Activated CD8-positive, alpha-beta memory T cell treated with anti-CD3 and anti-CD28 coated beads, Interleukin-2, amount 50 U/mL, for 1 hour (primary cell): ENCODE results near the gene TREX2.

Experiments used
- DNase-seq: peaks from one replicate; pipeline ENCODE4 v3.0.0-alpha.2; 2020; ENCODE audit errors: extremely low read depth

Gene TREX2

GRCh38 chrX:153456161-153456560 lies 10.3 kb upstream of the TREX2 start:
- no peak for DNase-seq

GRCh38 chrX:153455571-153455970 lies 9.7 kb upstream of the TREX2 start:
- DNase-seq, result no peak

DNA sequence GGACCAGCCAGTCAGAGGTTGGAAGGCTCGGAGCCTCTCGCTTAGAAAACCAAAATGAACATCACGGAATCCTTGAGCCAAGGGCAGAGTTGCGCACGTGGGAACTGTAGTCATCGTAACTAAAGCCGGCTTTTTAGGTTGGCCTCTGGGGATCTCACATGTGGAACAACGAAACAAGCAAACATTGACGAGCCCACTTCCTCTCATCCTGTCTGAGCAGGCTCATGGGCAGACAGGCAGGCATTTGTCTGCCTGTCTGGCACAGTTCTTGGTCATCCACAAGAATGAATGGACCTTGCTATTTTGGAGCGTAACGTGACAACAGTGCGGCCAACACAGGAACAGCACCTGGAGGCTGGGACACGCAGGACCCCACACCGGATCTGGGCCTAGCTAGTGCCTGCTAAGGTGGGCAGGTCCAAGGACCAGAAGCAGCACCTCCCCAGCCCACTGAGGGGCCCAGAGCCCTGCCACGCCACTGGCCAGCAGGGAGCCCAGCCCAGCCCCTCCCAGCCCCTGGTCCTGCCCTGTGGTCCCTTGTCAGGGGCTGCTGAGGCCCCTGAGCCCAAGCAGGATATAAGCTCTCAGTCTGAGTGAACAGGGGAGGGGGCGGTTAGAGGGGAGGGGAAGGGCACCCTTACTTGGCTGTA lies 9.2 kb upstream of the TREX2 start:
- DNase-seq, result no peak

DNA sequence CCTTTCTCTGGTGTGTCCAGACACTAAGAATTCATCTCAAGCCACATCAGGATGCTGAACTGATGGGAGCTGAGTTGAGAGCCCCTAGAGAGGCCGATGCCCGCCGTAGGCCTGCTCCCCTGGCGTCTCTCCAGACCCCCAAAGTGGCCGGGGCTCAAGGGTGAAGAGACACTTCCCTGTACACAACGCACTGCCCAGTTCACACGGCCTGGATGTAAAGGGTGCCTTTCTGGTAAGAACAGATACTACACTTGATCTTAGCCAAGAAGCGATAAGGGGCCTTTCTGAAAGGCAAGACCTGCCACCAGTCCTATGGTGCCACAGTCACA lies 5.1 kb upstream of the TREX2 start:
- DNase-seq, result no peak

GRCh38 chrX:153450114-153450948 lies 4.5 kb upstream of the TREX2 start:
- no peak for DNase-seq

DNA sequence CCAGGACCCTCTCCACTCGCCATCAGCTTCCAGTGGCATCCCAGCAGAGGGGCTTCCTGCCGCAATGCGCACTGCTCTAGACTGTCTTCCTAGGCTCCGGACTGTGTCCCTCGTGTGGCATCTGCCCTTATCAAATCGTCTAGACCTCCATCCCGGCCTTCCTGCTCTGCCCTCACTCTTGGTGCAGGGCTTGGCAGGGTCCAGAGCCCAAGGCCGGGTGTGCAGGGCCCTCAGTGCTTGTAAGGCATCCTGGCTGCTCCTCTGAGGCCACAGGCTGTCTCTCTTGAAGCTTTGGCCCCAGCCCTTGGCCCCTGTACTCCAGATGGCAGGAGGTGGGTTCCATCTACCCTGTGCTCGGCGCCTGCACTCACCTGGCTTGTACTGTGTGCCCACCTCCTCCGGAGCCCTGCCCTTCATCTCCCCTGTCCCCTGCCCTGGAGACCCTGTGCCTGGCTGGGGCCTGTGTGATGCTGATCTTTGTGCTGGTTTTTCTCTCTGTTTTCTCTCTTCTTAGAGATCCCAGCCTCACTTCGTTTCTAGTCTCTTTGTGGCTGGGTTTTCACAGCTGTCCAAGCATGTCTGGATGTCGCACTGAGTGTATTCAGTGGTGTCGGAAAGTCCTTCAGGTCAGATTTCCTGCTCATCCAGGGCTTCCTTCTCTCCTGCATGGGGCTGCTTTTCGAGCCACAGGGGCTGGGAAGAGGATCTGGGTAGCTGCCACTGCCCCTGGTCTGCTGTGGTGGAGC lies 3.7 kb upstream of the TREX2 start:
- DNase-seq, result no peak

DNA sequence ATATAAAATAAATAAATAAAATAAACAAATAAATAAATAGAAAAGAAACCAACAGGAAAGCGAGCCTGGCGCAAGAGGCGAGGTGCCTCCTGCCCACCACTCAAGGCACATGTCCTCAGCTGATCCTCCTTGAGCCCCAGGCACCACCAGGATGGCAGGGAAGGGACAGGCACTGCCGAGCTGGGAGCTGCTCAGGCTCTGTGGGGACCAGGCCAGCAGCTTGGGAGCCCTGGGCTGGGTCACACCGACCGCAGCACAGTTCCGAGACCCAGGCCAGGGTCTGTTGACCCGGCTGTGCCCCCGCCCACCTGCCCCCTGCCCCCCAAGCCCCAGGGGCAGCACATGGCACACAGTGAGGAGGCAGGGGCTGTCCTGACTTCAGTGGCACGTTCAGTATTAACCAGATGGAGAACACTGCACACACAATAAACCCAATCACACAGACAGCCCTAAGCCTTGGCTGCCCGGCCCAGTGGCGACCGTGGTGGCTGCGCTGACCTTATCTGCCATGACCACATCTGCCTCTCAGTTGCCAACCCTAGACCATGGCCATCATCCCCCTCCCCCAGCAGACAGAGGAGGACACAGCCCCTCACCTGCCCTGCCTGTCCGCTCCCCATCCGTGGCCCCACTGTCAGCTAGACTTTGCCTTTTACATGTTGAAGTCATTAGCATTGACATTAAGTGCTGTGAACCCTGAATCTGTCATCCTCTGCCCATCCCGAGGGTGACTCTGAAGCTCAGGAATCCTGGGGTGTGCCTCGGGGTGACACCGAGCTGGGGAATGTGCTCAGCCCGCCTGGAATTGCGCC lies 2.9 kb upstream of the TREX2 start:
- DNase-seq, result no peak

DNA sequence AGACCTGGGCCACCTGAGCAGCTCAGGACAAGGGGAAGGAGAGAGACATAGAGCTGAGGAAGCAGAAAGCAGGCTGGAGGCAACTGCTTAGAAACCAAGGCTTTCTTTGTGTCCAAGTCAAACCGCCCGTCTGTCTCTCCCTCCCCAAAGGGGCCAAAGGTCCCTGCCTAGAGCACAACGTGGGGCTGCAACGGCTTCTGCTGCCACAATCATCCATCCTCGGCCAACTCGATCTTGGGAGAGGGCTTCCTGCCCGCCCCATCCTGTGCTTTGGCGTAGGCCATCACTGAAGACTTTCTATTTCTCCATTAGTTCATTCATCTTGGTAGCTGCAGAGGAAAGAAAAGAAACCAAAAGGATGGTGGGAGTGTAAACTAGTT lies 1.7 kb upstream of the TREX2 start:
- no peak for DNase-seq

GRCh38 chrX:153446950-153447580 lies 1.2 kb upstream of the TREX2 start:
- DNase-seq, result no peak

DNA sequence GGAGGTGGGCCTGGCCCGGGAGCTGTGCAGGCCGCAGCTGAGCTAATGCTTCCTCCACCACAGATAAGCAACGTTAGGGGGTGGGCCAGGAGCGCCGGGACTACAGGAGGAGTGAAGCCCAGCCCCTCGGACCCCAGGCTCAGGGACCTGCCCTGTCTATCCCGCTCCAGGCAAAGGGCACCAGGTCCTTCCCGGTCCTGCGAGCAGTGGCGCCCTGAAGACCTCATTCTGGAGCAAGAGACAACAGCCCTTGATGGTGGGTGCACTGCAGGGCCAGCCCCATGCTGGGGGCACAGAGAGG lies 730 bp upstream of the TREX2 start:
- DNase-seq, result no peak

GRCh38 chrX:153445106-153445855 lies 575 bp downstream of the TREX2 start:
- no peak for DNase-seq

- DNase-seq, result no peak
Measured at GRCh38 chrX:153444333-153445011, 1.4 kb downstream of the TREX2 start.

DNA sequence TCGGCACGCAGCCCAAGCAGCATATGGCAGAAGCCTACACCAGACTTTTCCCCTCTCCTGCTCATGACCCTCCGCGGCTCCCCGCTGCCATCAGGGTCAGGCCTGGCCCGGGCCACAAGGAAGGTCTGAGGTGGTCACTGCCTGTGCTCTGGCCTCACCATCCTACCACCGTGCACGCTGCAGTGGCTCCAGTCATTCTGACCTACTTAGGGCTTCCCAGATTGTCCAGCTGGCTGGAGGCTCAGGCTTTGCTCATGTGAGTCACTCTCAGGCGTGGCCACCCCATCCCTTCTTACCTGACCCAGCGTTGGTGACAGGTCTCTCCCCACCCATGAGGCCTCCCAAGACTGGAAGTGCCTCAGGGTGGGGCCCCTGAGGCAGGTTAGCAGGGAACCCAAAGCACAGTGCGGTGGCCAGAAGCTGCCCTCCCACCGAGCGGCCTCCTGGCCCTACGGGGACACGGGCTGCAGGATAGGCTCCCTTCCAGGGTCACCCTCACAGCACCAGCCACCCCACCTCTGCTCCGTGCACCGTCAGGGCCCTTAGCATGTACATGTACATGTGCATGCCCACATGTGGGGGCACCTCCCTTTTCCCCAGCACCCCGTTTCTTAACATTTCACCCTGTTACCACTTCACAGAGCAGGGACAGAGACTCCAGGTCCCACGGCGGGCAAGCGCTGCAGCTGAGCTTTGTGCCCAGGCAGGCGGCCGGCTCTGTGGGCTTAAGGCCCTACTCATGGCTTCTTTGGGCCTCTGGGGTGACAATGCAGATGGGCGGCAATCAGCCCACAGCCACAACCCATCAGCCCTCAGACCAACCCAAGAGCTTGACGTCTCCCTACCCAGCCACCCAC lies 2.2 kb downstream of the TREX2 start:
- no peak for DNase-seq

DNA sequence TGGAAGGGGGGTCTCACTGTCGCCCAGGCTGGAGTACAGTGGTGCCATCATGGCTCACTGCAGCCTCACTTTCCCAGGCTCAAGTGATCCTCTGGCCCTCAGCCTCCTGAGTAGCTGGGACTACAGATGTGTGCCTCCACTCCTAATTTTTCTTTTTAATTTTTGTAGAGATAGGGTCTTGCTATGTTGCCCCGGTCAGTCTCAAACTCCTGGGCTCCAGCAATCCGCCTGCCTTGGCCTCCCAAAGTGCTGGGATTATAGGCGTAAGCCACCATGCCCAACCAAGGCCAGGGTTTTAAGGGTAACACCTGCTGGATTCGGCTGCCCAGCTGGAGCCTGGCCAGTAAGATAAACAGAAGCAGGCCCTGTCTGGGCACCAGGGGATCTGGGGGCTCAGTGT lies 3.4 kb downstream of the TREX2 start:
- DNase-seq, result no peak

DNA sequence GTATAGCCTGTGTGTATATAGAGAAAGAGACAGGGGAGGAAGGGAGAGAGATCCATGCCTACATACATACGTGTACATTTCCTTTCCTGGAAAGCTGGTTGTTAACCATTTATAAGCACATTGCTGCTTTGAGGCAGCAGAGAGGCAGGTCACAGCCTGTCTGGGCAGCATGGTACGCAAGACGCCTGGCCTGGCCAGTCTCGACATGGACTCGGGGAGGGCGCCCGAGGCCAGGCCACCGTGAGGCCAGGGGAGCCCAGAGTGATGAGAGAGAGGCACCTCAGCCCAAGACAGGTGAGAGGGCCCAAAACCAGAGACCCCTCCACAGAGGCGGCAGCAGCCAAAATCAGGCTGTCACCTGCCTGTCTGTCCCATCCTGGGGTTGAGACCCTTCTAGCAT lies 3.9 kb downstream of the TREX2 start:
- no peak for DNase-seq

DNA sequence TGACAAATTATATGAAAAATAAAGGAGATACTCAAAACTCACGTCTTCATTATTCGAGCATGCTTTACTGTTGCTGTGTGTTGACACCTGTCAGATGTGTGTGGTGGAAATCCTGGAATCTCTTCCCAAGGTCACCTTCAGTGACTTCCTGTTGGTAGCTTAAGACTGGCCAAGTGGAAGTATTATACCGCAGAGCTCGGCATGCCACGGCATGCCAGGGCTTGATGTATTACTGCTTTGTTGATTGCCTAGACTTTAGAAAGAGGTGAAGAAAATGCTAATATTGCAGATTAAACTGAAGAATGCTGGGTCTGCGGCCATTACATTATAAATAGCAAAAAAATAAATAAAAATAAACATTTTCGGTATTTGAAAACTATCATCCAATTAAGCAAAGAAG lies 4.6 kb downstream of the TREX2 start:
- DNase-seq, result no peak

DNA sequence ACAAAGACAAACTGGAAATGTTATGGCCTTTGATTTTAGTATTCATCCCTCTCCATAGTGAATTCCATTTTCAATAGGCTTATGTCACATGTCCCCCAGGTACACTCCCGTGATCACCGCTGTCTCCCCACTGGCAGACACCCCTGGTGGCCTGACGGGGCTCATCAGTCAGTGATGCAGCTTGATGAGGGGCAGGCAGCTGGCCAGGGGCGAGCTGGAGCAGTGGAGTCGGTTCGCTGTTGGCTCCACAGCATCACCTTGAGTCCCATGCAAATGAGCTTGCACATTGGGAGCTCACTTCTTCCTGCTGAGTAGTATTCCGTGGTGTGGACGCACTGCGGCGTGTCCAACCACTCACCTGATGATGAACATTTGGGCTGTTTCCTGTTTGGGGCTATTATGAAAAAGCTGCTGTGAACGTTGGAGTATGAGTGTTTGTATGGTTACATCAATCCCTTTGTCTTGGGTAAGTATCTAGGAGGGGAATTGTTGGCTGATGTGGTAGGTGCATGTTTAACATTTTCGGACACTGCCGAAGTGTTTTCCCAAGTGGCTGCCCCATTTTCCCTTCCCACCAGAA lies 5.2 kb downstream of the TREX2 start:
- DNase-seq, result no peak

DNA sequence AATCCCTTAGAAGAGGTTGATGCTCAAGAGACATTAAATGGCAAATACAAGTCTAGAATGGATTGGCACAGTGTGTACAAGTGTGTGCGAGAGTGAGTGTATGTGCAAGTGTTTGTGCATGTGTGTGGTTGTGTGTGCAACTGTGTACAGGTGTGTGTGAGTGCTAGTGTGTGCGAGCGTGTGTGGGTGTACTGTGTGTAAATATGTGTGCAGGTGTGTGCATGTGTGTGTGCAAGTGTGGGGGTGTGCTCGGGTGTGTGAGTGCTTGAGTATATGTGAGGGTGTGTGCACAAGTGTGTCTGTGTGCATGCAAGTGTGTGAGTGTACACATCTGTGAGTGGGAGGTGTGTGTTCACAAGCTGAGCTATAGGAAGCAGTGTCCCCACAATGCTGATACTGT lies 5.9 kb downstream of the TREX2 start:
- DNase-seq, result no peak

GRCh38 chrX:153438532-153438931 lies 7.3 kb downstream of the TREX2 start:
- DNase-seq, result no peak
